ENCODE data around the gene CASP7.
A peak's percentile ranks its signal among the peaks of the same experiment; 100 is the strongest.

The CASP7 gene

DNA sequence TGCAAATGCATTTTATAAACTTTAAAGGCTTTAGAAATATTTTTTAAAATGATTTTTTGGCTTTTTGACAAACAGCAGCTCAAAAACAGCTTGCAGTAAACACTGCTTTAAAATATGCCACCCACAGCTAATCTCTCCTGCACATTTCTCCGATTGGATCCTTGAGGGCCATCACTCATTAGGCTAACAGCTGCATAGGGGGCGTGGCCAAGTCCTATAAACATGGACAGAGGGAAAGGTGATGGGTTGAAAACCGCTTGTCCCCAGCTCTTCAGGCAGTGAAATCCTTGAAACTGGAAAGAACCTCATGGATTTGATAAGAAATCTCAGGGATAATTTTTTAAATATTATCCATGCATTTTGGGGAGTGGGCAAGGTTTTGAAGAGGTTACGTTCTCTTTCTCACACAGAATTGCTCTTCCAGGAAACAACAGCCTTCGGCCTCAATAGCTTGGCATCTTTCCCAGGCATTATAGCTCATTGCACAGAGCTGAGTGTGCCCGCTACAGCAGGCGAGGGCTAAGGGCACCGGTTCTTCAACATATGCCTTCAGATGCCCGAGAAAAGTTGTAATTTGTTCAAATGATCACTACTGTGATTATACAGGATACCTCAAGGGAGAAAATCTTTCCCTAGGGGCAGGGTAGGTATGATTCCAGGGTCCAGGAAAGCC, 73.4 kb downstream of the CASP7 start:
- H3K36me3 ChIP-seq: no peaks in the 10 kb centered on the region

GRCh38 chr10:113754125-113754524, 74.4 kb downstream of the CASP7 start:
- H3K36me3 ChIP-seq: no peaks in the 10 kb centered on the region
- H3K4me1 ChIP-seq: no peaks in the 10 kb centered on the region
- TF ChIP-seq, protein P1, sequence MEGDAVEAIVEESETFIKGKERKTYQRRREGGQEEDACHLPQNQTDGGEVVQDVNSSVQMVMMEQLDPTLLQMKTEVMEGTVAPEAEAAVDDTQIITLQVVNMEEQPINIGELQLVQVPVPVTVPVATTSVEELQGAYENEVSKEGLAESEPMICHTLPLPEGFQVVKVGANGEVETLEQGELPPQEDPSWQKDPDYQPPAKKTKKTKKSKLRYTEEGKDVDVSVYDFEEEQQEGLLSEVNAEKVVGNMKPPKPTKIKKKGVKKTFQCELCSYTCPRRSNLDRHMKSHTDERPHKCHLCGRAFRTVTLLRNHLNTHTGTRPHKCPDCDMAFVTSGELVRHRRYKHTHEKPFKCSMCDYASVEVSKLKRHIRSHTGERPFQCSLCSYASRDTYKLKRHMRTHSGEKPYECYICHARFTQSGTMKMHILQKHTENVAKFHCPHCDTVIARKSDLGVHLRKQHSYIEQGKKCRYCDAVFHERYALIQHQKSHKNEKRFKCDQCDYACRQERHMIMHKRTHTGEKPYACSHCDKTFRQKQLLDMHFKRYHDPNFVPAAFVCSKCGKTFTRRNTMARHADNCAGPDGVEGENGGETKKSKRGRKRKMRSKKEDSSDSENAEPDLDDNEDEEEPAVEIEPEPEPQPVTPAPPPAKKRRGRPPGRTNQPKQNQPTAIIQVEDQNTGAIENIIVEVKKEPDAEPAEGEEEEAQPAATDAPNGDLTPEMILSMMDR (IDR thresholded peaks at IDR 0.05; ENCODE audit: low read depth, low read length): no peak
- H3K27me3 ChIP-seq: peaks cover 14% of the 10 kb centered on the region; the same call in 1 of the 2 replicates
- H3K9me3 ChIP-seq: no peaks in the 10 kb centered on the region
- H3K4me3 ChIP-seq (ENCODE audit: low read depth, low read length): no peak overlapping the region
- no peak for DNase-seq

More for the DNA sequence above, 73.4 kb downstream of the CASP7 start:
- Histone ChIP-seq H3K4me1 (no peaks in the 10 kb centered on the region), H3K27me3 (peaks cover 14% of the 10 kb centered on the region; the same call in 1 of the 2 replicates), H3K4me3 (ENCODE audit: low read depth, low read length) (no peak overlapping the region), H3K9me3 (no peaks in the 10 kb centered on the region)
- peak; percentile 13 for DNase-seq
- TF ChIP-seq, protein P1 (IDR thresholded peaks at IDR 0.05; ENCODE audit: low read depth, low read length): no peak

DNA sequence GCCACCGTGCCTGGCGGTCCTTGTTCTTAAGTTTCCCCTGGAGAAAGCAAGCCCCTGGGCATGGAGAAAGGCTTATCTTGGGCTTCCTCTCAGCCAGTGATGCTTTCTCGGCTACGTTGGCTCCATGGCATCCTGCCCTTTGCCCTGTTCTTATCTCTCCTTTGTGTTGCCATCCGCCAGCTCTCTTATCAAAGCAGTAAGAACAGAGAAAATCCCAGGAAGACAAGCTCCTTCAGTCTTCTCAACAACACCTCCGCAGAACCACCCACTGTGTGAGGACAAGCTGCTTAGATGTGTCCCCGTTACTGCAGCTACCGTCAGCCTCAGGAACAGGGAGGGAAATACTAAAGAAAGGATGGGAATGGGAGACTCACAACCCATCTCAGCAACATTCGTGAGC, 75.1 kb downstream of the CASP7 start:
- H3K36me3 ChIP-seq: no peaks in the 10 kb centered on the region
- H3K27me3 ChIP-seq: peaks cover 14% of the 10 kb centered on the region
- TF ChIP-seq, protein P1 (IDR thresholded peaks at IDR 0.05; ENCODE audit: low read depth, low read length): no peak
- no peak for DNase-seq
- no peaks in the 10 kb centered on the region for H3K4me1 ChIP-seq
- no peaks in the 10 kb centered on the region for H3K9me3 ChIP-seq
- no peak overlapping the region for H3K4me3 ChIP-seq (ENCODE audit: low read depth, low read length)

DNA sequence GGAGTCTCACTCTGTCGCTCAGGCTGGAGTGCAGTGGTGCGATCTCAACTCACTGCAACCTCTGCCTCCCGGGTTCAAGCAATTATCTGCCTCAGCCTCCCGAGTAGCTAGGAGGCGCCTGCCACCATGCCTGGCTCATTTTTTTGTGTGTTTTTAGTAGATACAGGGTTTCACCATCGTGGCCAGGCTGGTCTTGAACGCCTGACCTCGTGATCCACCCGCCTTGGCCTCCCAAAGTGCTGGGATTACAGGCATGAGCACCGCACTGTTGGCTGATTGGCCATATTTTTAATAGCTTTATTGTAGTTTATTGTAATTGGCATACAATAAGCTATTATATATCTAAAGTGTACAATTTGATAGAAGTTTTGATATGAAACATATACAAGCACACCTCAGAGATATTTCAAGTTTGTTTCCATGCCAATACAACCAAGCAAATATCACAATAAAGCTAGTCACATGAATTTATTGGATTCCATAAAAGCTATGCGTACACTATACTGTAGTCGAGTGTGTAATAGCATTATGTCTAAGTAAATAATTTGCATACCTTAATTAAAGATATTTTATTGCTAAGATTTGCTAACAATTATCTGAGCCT, 77.3 kb downstream of the CASP7 start:
- H3K4me1 ChIP-seq: no peaks in the 10 kb centered on the region
- no peak overlapping the region for H3K4me3 ChIP-seq (ENCODE audit: low read depth, low read length)
- no peak for DNase-seq
- no peaks in the 10 kb centered on the region for H3K36me3 ChIP-seq
- peaks cover 14% of the 10 kb centered on the region for H3K27me3 ChIP-seq
- no peaks in the 10 kb centered on the region for H3K9me3 ChIP-seq
- TF ChIP-seq, protein P1 (IDR thresholded peaks at IDR 0.05; ENCODE audit: low read depth, low read length): no peak

GRCh38 chr10:113762083-113762482, 82.4 kb downstream of the CASP7 start:
- Histone ChIP-seq H3K4me1 (no peaks in the 10 kb centered on the region), H3K9me3 (no peaks in the 10 kb centered on the region), H3K36me3 (no peaks in the 10 kb centered on the region), H3K4me3 (ENCODE audit: low read depth, low read length) (no peak overlapping the region), H3K27me3 (peaks cover 21% of the 10 kb centered on the region)
- no peak for DNase-seq
- TF ChIP-seq, protein P1 (IDR thresholded peaks at IDR 0.05; ENCODE audit: low read depth, low read length): no peak

DNA sequence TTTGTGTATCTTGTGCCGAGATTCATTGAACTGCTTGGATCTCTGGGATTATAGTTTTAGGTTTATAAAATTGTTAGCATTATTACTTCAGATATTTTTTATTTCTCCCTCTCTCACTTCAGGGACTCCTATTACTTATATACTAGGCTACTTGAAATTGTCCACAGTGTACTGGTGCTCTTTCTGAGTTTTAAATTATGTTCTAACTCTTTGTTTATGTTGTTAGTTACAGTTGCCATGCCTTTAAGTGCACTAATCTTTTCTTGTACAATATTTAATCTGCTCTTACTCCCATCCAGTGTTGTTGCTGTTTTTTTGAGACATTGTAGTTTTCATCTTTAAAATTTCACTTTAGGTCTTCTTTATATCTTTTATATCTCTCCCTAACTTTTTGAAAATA, 84.9 kb downstream of the CASP7 start:
- Histone ChIP-seq H3K27me3 (peaks cover 45% of the 10 kb centered on the region), H3K36me3 (no peaks in the 10 kb centered on the region), H3K9me3 (no peaks in the 10 kb centered on the region), H3K4me1 (no peaks in the 10 kb centered on the region), H3K4me3 (ENCODE audit: low read depth, low read length) (no peak overlapping the region)
- DNase-seq: no peak
- TF ChIP-seq, protein P1 (IDR thresholded peaks at IDR 0.05; ENCODE audit: low read depth, low read length): no peak
